Stomach smooth muscle (tissue), 2 donors: Measurements from ENCODE around the gene PDE1C.

Experiments used
- H3K27ac ChIP-seq: one replicate; pipeline ENCODE4 v1.7.0; 2013; ENCODE audit warnings: mild to moderate bottlenecking, low read length, inconsistent platforms
- H3K27me3 ChIP-seq, 2 donors: one replicate each; pipeline ENCODE4 v1.7.0; 2013; ENCODE audit warnings: low read length in 2 of 2; ENCODE audit not compliant: insufficient read depth in 2 of 2, control insufficient read depth in 1 of 2
- H3K36me3 ChIP-seq, 2 donors: one replicate each; pipeline ENCODE4 v1.7.0; 2013; ENCODE audit warnings: low read length in 2 of 2; ENCODE audit not compliant: control insufficient read depth in 2 of 2, insufficient read depth in 2 of 2
- H3K4me1 ChIP-seq: one replicate; pipeline ENCODE4 v1.7.0; 2013; ENCODE audit warnings: low read length; ENCODE audit not compliant: control insufficient read depth, insufficient read depth
- H3K4me3 ChIP-seq, 2 donors: one replicate each; pipeline ENCODE4 v1.7.0; 2013; ENCODE audit warnings: low read length in 2 of 2
- H3K9ac ChIP-seq, 2 donors: one replicate each; pipeline ENCODE4 v1.7.0; 2013; ENCODE audit warnings: low read length in 2 of 2, mild to moderate bottlenecking in 1 of 2
- H3K9me3 ChIP-seq, 2 donors: one replicate each; pipeline ENCODE4 v1.7.0; 2013; ENCODE audit warnings: low read length in 2 of 2; ENCODE audit not compliant: control insufficient read depth in 2 of 2
- donor health status: healthy.
- donor health status: Pancreatic carcinoma.

Gene PDE1C

DNA sequence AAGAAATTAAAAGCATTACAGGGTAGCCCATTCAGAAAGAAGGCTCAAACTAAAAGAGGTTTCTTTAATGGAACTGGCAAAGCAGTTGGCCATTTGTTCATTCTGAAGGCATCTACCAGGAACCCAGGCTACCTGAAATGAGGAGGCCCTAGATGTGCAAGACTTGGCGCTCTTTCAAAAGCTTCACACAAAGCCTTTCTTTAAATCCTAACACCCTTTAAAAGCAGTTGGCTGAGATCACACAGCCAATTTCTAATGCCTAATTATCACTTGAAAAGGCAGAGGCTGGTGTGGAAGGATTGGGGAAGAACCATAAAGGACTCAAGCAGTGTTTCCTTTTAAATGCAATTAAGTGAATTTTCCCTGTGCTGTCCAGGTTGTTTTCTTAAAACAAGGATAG lies 360.0 kb downstream of the PDE1C start:
- no peak overlapping the region for H3K4me3 ChIP-seq
- H3K9ac ChIP-seq = no peak overlapping the region
- H3K36me3 ChIP-seq = peaks cover 0 to 2% of the 10 kb centered on the region in 2 donors
- no peaks in the 10 kb centered on the region for H3K4me1 ChIP-seq
- H3K27me3 ChIP-seq = no peaks in the 10 kb centered on the region
- H3K9me3 ChIP-seq = no peaks in the 10 kb centered on the region
- no peak overlapping the region for H3K27ac ChIP-seq

DNA sequence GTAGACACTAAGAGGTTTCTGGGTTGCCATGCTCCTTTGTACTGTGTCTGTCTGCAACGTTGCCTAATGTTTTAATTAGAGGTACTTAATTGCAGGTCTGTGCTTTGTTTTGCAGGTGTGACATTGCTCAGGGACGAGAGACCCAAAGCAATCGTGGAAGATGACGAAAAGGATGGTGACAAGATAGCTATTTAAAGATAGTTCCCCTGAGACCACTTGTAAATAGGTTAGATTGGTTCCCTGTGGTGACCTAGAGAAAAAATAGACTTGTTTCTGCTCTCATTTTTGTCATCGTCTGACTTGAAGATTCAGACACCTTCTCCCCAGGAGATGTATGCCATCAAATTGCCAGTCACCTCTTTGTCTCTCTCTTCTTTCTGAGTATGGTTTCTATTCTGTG lies 363.1 kb downstream of the PDE1C start:
- H3K27ac ChIP-seq = no peak overlapping the region
- peaks cover 0 to 2% of the 10 kb centered on the region in 2 donors for H3K36me3 ChIP-seq

DNA sequence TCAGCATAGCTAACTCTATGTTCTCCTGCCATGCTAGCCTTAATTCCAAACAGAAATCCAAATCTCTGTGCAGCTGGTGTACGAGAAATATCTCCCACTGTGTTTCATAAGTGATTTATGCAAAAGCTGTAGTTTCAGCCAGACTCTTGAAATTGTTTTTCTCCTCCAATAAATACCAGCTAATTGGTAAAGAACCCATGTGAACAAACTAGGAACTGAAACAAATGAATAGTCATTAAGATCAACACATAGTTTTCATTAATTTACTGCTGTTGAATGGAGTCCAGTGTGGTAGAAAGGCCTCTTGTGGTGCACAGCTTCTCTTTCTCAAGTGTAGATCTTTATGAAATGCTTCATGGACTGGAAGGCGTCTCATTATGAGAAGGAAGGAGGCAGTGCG lies 364.8 kb downstream of the PDE1C start:
- H3K9ac ChIP-seq = no peak overlapping the region
- H3K27ac ChIP-seq = no peak overlapping the region
- H3K4me1 ChIP-seq = no peaks in the 10 kb centered on the region
- H3K9me3 ChIP-seq = no peaks in the 10 kb centered on the region
- H3K27me3 ChIP-seq = no peaks in the 10 kb centered on the region
- no peak overlapping the region for H3K4me3 ChIP-seq
- peaks cover 0 to 2% of the 10 kb centered on the region in 2 donors for H3K36me3 ChIP-seq

More for the DNA sequence above, 363.1 kb downstream of the PDE1C start:
- Histone ChIP-seq H3K4me3 (no peak overlapping the region), H3K9me3 (no peaks in the 10 kb centered on the region), H3K4me1 (no peaks in the 10 kb centered on the region), H3K9ac (no peak overlapping the region), H3K27me3 (no peaks in the 10 kb centered on the region)

DNA sequence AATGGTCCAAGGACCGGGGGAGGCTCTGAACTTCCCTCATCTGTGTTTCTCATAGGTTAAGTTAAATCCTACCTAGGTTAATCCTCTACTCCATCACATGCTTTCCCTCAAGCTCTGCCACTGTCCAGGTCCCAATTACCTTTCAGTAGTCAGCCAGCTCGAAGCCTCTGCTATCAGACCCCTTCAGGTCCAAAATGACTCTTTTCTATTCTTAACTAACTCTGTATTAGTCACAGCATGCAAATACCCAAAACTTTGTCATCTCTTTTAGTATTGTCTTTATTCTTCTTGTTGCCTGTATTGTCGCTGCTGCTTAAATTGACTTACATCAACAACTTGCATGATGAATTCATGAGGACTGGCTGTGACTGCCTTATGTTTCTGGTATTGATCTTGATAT lies 367.9 kb downstream of the PDE1C start:
- no peak overlapping the region for H3K4me3 ChIP-seq
- no peak overlapping the region for H3K27ac ChIP-seq
- no peaks in the 10 kb centered on the region for H3K9me3 ChIP-seq
- no peaks in the 10 kb centered on the region for H3K27me3 ChIP-seq
- no peaks in the 10 kb centered on the region for H3K36me3 ChIP-seq
- no peaks in the 10 kb centered on the region for H3K4me1 ChIP-seq
- no peak overlapping the region for H3K9ac ChIP-seq
